ENCODE measurements around the gene DOCK3.
"Not testable (repeated sequence)": the region's sequence is repeated elsewhere in the genome, so short reads cannot be mapped to it uniquely, and the experiment has no call there.

Gene DOCK3

GRCh38 chr3:50652709-50653108 lies 22.0 kb upstream of the DOCK3 start:
- DNase-seq (ENCODE audit: low spot score): no peak

DNA sequence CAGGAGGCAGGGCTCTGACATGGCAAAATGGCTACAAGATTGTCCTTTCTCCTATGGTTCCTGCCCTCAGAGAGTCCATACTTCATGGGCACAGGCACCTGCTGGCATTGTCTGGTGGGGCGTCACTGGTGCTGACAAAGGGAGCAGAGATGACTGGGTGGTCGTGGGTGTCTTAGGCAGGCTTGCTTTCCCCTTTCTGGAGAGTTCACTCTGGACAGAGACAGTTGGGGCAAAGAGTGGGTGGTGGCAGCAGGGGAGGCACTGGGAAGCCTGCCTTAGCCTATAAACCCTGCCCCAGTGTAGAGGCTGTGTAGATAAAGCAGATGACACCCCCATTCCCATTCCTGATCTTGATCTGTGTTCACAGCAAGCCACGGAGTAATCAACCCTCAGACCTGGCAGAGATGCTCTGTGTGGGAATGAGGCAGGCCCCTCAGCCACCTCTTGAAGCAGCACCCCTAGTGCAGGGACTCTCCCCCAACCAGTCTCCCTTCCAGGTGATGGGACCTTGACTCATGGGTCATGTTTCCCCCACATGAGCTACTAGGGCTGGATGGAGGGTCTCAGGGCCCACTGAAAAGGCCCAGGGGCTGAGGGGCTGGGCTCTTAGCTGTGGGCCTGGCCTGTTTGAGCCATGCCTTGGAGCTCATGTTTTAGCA lies 20.7 kb upstream of the DOCK3 start:
- DNase-seq (ENCODE audit: low spot score): no peak

DNA sequence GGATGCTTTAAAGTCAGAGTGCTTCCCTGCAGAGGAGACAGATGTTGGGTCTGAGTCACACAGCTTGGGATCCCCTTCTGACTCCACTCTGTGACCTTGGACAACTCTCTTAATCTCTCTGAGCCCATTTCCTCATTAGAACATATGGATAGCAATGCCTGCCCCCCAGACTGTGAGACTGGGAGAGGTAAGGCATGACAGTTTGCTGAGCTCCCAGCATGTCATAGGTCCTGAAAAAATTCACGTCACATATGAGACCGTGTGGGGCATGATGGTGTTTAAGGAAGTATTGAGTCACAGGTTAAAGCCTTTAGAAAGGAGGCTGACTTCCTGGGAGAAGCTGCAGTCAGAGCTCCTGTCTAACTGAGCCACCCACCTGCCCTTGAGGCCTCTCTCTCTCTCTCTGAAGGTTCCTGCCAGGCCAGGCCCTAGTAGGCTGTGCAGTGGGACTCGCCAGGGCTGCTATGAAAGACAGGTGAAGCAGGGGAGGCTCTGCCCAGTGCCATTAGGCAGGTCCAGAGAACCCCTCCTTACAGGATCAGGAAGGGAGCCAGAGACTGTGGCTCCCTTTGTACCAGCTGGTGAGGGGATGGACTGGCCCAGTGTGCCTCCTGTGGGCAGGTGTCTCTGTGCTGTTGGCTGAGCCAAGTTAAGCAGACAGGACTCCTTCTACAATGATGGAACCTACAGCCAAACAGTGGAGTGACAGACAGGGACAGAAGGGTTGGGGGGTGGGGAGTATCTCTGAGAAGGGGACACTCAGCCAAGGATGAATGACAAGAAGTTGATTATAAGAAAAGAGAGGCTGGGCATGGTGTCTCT lies 19.5 kb upstream of the DOCK3 start:
- no peak for DNase-seq (ENCODE audit: low spot score)

DNA sequence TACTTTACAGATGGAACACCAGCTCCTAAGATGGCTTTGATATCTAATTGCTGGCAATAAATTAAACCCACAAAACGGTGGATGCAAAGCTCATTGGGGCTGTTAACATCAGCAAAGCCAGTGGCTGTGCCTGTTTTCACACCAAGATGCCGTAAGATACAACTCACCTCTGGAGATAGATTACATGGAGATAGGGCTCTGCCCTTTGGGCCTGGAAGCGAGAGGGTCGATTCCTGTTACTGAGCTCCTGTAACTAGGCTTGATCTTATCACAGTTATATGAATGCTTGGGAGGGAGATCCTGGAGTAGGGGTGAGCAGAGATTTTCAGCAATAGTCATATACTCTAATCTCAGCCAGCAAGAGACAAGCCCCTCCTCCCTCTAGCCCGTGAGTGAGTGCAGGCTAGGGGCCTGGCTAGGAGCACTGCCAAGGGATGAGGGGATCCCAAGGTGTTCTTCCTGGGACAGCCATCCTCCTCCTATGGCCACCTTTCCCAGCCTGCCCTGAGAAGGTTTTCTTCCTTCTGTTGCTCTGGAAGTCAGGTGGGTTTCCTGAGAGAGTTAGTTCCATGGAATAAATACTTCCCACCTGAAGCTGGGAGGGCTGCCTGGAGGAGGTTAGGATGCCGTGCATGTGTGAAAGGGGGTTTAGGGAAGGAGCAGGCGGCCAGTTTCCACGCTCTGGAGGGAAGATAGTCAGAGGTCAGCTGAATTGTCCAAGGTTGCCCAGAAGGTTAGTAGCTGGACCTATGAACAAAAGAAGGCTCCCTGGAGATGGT lies 18.1 kb upstream of the DOCK3 start:
- no peak for DNase-seq (ENCODE audit: low spot score)

GRCh38 chr3:50657407-50657806 lies 17.3 kb upstream of the DOCK3 start:
- no peak for DNase-seq (ENCODE audit: low spot score)

DNA sequence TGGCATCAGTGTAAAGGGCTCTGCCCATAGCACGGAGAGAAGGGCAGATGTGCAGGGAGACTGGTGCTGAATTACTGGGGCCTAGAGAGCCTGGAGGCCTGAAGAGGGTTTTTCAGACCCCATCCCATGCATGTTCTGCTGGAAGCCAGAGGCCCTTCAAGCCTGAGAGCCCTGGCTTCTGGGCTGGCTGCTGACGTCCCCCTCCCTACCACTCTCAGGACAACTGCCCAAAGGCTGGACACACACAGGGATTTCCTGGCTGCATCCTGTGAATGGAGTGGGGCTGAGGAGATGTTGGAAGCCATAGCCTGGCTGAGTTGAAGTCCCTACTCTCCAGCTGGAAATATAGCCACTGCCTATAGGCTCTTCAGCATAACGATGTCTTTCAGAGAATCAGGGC lies 16.9 kb upstream of the DOCK3 start:
- no peak for DNase-seq (ENCODE audit: low spot score)

DNA sequence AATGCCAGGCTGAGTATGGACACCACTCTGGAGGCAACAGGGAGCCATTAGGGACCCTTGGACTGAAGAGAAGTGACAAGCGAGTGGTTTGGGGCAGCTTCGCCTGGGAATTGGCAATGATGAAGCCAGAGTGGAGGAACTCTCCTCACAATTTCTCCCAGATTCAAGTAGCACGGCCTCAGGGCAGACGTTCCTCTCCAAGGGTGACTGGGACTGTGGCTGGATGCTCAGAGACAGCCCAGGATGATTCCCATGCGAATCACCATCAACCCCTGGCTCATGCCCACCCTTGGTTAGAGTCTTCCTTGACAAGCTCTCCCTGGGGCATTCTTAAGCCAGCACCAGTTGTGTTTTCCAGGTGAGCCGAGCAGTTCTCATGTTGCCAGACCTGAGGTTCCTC lies 16.3 kb upstream of the DOCK3 start:
- DNase-seq (ENCODE audit: low spot score): no peak

- no peak for DNase-seq (ENCODE audit: low spot score)
Observed at GRCh38 chr3:50658831-50659230, 15.9 kb upstream of the DOCK3 start.

DNA sequence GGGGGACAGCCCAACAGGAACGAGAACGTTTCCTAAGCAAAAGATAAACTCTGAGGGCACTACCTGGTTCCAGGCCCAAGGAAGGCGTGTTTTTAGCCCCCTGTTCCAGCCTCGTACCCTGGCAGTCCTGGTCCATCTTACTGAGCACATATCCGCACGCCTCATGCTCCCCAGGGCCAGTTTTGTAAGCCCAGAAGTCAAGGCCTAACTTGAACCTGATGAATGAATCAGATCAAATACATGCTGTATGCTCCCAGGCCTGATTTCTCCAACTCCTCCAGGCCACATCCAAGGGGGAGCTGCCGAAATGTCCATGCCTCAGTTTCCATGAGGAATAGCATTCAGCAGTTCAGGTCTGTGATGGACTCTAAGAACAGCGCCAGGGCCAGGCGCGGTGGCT lies 14.3 kb upstream of the DOCK3 start:
- no peak for DNase-seq (ENCODE audit: low spot score)

DNA sequence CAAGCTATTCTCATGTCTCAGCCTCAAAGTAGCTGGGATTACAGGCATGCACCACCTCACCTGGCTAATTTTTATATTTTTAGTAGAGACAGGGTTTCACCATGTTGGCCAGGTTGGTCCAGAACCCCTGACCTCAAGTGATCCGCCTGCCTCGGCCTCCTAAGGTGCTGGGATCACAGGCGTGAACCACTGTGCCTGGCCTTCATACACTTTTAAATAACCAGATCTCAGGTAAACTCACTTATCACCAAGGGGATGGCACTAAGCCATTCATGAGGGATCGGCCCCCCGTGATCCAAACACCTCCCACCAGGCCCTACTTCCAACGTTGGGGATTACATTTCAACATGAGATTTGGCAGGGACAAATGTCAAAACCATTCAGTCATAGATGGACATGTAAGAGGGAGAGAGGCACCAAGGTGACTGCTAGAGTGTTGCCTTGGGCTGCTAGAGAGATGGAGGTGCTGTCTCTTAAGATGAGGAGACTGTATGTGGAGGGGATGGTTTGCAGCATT lies 13.3 kb upstream of the DOCK3 start:
- no peak for DNase-seq (ENCODE audit: low spot score)

DNA sequence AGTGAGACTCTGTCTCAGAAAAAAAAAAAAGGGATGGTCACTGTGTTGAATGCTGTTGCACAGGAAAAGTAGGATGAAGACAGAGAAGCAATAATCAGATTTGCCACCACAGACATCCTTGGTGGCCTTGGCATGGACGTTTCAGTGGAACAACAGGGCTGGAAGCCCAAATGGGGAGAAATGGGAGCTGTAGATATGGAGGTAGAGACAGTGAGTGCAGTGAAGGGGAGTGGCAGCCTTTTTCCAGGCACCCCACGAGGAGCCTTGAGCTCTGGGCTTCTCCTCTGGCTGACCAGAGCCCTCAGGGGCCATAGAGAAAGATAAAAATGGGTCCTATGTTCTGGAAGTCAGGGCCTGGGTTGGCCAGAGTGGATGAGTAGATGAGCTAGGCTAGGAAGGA lies 12.3 kb upstream of the DOCK3 start:
- DNase-seq (ENCODE audit: low spot score): no peak

- DNase-seq (ENCODE audit: low spot score): no peak
Observed at GRCh38 chr3:50665081-50665840, 9.5 kb upstream of the DOCK3 start.

GRCh38 chr3:50665841-50666115 lies 8.9 kb upstream of the DOCK3 start:
- DNase-seq (ENCODE audit: low spot score): not testable (repeated sequence)

- DNase-seq (ENCODE audit: low spot score): no peak
Observed at GRCh38 chr3:50666837-50667236, 7.9 kb upstream of the DOCK3 start.

DNA sequence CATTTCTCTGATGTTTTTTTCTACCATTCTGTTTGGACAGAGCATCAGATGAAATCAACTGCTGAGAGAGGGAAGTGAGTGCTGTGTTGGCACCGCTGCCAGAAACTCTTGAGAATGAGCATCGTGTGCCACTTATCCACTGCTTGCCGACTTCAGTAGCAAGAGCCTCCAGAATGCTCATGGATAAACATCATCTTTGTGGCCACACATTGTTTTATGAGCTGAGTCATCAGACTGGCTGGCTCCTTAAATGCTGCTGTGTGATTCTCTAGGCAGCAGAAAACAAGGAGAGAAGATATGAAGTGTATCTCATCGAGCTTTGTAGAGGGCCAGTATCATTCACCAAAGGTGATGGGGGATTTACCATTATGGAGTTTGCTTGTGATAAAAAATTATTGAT lies 3.4 kb upstream of the DOCK3 start:
- peak; percentile 50 for DNase-seq (ENCODE audit: low spot score)

- DNase-seq (ENCODE audit: low spot score): no peak
Observed at GRCh38 chr3:50672656-50673055, 2.1 kb upstream of the DOCK3 start.

GRCh38 chr3:50673931-50674330 lies 796 bp upstream of the DOCK3 start:
- no peak for DNase-seq (ENCODE audit: low spot score)

DNA sequence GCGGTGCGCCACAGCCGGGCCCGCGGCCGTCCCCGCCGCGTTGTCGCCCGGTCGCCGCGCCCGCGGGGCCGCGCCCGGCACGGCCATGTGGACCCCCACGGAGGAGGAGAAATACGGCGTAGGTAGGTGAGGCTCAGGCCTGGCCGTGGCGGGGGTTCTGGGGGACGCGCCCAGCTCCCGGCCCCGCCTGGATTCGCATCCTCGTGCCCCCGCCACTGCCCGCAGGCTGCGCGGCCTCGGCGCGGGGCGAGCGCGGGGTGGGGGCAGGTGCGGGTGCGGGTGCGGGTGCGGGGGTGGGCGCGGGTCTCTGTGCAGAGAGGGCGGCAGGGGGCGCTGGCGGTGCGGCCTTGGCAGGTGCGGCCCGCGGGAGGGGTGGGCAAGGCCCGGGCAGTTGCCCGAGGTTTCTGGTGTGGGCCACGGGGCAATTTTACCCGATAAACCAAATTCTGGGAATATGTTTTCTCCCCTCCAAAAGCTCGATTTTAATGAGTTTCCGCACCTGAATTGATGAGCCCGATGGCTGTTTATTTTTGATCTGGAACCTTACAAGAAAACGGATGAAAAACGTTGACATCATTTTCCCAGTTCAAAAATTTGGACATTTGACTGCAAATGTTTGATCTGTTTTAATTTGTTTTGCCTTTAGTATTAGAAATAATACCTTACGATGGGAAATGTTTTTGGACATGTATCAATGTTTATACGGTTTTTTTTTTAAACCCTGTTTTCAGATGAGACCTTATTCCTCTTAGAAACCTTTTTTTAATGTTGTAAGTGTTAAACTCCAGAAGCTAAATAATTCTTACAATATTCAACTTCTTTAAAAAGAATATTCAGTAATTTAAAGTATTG lies 678 bp downstream of the DOCK3 start:
- no peak for DNase-seq (ENCODE audit: low spot score)

GRCh38 chr3:50676031-50676705 lies 1.4 kb downstream of the DOCK3 start:
- no peak for DNase-seq (ENCODE audit: low spot score)

DNA sequence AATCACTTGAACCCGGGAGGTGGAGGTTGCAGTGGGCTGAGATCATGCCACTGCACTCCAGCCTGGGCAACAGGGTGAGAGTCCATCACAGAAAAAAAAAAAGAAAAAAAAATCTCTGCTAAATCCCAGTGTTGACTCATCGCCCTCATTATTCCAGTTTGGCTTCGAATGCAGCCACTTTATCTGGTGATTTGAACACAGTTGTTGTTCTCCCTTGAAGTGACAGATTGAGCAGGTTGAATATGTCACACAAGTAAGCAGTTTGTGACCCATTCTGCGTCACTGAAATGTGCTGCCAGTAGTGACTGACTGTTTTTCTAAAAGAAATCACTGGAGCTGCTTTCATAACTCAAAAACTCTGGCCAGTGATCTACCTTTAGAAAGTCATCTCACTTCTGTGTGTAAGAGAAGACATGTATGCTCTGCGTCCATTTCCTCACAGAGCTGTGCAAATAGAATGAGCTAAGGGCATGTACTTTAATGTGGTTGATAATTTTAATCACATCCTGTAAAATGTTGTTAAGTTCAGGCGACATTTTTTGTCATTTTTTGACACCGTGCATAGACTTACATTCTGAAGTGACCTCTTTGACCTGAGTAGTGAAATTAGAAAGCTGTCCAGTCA lies 12.5 kb downstream of the DOCK3 start:
- peak; percentile 68 for DNase-seq (ENCODE audit: low spot score)
